Panc1 (cell line): ENCODE measurements around the gene PLBD2.

Experiments
- POLR2AphosphoS5 ChIP-seq: IDR thresholded peaks from 2 replicates; pipeline ENCODE4 v1.6.1; 2012; ENCODE audit warnings: mild to moderate bottlenecking, low read depth, low read length, moderate library complexity
- SIN3A ChIP-seq: IDR thresholded peaks from 2 replicates; pipeline ENCODE4 v1.6.1; 2012; ENCODE audit warnings: low read depth, mild to moderate bottlenecking, low read length, moderate library complexity, borderline replicate concordance; ENCODE audit not compliant: insufficient read depth
- TF ChIP-seq, protein P1 (sequence below): fragments of 450-650 bp; IDR thresholded peaks from 2 replicates; pipeline ENCODE4 v1.5.1; 2017; ENCODE audit warnings: mild to moderate bottlenecking
- TF ChIP-seq, protein P2 (sequence below), 2 experiments: IDR thresholded peaks; 2 replicates each; pipeline ENCODE4 v1.6.1; 2011 to 2012; ENCODE audit warnings: low read depth in 2 of 2, control low read depth in 1 of 2, low read length in 1 of 2, mild to moderate bottlenecking in 1 of 2, moderate library complexity in 1 of 2; ENCODE audit not compliant: insufficient read depth in 1 of 2

DNA sequence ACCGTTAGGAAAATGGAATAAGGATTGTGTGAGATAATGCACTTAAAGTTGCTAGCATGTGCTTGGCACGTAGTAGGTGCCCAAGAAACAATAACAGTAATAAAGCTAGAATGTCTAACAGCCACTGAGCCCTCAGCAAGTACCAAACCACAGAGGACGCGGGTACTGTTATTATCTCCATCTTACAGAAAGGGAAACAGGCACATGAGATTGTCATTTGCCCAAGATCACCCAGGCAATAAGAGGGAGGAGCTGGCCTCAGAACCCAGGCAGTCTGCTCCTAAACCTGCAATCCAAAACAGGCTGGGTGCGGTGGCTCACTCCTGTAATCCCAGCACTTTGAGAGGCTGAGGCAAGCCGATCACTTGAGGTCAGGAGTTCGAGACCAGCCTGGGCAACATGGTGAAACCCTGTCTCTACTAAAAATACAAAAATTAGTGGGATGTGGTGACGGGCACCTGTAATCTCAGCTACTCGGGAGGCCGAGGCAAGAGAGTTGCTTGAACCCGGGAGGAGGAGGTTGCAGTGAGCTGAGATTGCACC is 50.4 kb downstream of the PLBD2 start:
- TF ChIP-seq, protein P1, sequence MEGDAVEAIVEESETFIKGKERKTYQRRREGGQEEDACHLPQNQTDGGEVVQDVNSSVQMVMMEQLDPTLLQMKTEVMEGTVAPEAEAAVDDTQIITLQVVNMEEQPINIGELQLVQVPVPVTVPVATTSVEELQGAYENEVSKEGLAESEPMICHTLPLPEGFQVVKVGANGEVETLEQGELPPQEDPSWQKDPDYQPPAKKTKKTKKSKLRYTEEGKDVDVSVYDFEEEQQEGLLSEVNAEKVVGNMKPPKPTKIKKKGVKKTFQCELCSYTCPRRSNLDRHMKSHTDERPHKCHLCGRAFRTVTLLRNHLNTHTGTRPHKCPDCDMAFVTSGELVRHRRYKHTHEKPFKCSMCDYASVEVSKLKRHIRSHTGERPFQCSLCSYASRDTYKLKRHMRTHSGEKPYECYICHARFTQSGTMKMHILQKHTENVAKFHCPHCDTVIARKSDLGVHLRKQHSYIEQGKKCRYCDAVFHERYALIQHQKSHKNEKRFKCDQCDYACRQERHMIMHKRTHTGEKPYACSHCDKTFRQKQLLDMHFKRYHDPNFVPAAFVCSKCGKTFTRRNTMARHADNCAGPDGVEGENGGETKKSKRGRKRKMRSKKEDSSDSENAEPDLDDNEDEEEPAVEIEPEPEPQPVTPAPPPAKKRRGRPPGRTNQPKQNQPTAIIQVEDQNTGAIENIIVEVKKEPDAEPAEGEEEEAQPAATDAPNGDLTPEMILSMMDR, result no peak
- TF ChIP-seq, protein P2, sequence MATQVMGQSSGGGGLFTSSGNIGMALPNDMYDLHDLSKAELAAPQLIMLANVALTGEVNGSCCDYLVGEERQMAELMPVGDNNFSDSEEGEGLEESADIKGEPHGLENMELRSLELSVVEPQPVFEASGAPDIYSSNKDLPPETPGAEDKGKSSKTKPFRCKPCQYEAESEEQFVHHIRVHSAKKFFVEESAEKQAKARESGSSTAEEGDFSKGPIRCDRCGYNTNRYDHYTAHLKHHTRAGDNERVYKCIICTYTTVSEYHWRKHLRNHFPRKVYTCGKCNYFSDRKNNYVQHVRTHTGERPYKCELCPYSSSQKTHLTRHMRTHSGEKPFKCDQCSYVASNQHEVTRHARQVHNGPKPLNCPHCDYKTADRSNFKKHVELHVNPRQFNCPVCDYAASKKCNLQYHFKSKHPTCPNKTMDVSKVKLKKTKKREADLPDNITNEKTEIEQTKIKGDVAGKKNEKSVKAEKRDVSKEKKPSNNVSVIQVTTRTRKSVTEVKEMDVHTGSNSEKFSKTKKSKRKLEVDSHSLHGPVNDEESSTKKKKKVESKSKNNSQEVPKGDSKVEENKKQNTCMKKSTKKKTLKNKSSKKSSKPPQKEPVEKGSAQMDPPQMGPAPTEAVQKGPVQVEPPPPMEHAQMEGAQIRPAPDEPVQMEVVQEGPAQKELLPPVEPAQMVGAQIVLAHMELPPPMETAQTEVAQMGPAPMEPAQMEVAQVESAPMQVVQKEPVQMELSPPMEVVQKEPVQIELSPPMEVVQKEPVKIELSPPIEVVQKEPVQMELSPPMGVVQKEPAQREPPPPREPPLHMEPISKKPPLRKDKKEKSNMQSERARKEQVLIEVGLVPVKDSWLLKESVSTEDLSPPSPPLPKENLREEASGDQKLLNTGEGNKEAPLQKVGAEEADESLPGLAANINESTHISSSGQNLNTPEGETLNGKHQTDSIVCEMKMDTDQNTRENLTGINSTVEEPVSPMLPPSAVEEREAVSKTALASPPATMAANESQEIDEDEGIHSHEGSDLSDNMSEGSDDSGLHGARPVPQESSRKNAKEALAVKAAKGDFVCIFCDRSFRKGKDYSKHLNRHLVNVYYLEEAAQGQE (IDR thresholded peaks at IDR 0.05; ENCODE audit: insufficient read depth in 1 of 2, low read depth in 2 of 2, low read length in 1 of 2), result no peak
- TF ChIP-seq SIN3A (no peak), POLR2AphosphoS5 (no peak)
